Stimulated activated CD4-positive, alpha-beta T cell treated with anti-CD3 and anti-CD28 coated beads, TNF-alpha, amount 100 ng/mL, for 48 hours (primary cell): ENCODE results near the gene ITCH.
"Not testable (repeated sequence)": the region's sequence is repeated elsewhere in the genome, so short reads cannot be mapped to it uniquely, and the experiment has no call there.

Experiments used
- DNase-seq, 3 donors: peaks; one replicate each; pipeline ENCODE4 v3.0.0-alpha.2; 2020; ENCODE audit warnings: low read depth in 3 of 3

Gene ITCH

GRCh38 chr20:34452281-34452982 is 89.4 kb downstream of the ITCH start:
- DNase-seq: no peak

- no peak for DNase-seq
These were observed 95.6 kb downstream of the ITCH start for GRCh38 chr20:34458631-34459030.

DNA sequence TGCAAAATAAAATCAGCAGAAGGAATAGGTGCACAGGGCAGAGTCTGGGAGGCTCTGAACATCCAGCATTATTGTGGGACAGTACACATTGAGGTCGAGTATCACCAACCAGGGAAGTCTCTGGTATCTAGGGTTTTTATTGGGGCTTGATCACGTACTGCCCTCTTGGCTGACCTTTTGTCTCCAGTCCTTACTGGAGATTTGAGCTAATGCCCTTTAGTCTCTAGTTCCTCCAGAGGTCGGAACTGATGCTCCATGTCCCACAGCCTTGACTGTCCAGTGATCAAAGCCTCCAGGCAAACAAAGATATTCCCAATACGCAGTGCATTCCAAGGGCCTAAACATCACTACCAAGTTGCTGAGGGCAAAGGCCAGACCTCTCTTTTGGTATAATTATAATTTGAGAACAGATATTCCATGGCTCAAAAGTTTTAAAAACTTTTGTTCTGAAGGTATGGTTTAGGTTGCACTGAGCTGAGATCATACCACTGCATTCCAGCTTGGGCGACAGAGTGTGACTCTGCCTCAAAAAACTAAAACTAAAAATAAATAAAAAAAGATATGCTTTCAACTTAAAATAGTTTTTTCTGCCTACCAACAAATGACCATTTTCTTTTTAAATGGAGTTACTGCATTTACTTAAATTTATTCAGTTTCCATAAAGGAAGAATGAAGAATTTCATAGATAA is 96.3 kb downstream of the ITCH start:
- DNase-seq: no peak

GRCh38 chr20:34461779-34462087 is 98.7 kb downstream of the ITCH start:
- DNase-seq: no peak

- DNase-seq: no peak
These were observed 105.9 kb downstream of the ITCH start for GRCh38 chr20:34468951-34469350.

- no peak for DNase-seq
These were observed 109.3 kb downstream of the ITCH start for GRCh38 chr20:34472246-34472925.

GRCh38 chr20:34473262-34473883 is 110.3 kb downstream of the ITCH start:
- DNase-seq: peak in 1 of 3 donors; percentile 8

- DNase-seq: peak in 1 of 3 donors; percentile 25
These were observed 113.1 kb downstream of the ITCH start for GRCh38 chr20:34475979-34476736.

DNA sequence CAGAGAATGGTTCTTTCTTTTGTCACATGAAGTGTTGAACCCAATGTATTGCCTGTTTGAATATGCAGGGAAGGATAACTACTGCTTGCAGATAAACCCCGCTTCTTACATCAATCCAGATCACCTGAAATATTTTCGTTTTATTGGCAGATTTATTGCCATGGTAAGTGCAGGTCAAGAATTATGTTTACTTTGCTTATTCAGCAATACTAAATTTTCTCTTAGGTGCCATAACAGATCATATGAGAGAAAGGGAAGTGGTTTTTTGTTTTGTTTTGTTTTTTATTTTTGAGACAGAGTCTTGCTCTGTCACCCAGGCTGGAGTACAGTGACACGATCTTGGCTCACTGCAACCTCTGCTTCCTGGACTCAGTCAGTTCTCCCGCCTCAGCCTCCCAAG is 116.6 kb downstream of the ITCH start:
- DNase-seq: no peak

DNA sequence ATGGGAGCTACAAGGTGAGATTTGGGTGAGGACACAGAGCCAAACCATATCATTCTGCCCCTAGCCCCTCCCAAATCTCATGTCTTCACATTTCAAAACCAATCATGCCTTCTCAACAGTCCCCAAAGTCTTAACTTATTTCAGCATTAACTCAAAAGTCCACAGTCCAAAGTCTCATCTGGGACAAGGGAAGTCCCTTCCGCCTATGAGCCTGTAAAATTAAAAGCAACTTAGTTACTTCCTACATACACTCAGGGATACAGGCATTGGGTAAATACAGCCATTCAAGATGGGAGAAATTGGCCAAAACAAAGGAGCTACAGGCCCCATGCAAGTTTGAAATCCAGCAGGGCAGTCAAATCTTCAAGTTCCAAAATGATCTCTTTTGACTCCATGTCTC is 119.1 kb downstream of the ITCH start:
- not testable (repeated sequence) for DNase-seq

DNA sequence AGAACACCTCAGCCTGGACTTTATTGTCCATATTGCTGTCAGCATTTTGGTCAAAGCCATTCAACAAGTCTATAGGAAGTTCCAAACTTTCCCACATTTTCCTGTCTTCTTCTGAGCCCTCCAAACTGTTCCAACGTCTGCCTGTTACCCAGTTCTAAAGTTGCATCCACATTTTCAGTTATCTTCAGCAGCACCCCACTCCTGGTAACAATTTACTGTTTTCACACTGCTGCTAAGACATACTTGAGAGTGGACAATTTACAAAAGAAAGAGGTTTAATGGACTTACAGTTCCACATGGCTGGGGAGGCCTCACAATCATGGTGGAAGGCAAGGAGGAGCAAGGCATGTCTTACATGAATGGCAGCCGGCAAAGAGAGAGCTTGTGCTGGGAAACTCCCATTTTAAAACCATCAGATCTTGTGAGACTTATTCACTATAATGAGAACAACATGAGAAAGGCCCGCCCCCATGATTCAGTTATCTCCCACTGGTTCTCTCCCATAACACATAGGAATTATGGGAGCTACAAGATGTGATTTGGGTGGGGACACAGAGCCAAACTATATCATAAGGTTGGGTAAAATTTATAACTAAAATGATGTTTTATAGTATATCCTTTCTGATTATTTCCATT is 120.6 kb downstream of the ITCH start:
- DNase-seq: not testable (repeated sequence)

- no peak for DNase-seq
These were observed 122.1 kb downstream of the ITCH start for GRCh38 chr20:34485068-34485634.

DNA sequence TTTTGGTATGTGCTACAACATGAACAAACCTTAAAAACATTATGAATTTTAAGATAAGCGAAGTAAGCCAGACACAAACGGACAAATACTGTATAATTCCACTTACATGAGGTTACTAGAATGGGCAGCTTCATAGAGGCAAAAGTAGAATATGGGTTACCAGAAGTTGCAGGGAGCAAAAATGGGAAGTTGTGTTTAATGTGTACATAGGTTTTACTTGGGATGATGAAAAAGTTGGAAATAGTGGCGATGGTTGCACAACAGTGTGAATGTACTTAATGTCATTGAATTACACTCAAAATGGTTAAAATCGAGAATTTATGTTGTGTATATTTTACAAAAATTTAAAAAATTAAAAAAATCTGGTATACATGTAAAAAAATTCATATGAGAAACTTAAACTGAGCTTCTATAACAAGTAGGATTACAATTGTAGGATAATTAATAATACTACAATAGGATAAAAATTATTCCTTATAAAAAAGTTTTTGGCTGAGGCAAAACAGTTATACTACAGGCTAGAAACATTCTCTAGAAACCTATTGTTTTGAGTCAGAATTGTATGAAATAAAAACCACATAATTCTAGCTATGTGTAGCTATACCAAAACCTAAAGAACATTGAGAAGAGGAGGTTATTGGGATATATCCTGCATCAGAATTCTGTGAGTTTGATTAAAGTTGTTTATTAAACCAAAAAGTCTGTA is 128.3 kb downstream of the ITCH start:
- DNase-seq: no peak

GRCh38 chr20:34491932-34492509 is 128.9 kb downstream of the ITCH start:
- DNase-seq: no peak

DNA sequence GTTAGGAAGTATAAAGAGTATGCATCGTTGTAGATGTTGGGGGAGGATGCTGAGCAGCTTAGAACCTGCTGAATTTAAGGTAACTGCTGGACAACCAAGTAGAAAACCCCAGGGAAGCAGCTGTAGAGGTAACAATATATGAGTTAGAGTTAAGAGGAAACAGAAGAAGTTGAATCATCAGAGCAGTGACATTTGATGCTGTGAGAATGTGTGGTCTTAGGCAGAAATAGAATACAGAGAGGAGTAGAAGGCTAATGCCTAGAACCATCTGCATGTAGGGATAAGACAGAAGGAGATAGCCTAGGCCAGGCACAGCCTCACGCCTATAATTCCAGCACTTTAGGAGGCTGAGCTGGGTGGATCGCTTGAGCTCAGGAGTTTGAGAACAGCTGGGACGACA is 130.6 kb downstream of the ITCH start:
- DNase-seq: no peak

DNA sequence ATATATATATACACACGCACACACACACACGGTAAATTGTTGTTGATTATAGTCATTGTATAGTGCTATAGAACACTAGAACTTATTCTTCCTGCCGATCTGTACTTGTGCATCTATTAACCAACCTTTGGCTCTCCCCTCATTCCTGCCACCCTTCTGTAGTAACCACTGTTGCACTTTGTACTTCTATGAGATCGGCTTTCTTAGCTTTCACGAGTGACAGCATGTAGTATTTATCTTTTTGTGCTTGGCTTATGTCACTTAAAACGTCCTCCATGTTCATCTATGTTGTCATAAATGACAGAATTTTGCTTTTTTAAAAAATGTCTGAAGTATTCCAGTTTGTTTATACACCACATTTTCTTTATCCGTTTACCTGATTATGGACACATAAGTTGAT is 132.2 kb downstream of the ITCH start:
- DNase-seq: no peak

DNA sequence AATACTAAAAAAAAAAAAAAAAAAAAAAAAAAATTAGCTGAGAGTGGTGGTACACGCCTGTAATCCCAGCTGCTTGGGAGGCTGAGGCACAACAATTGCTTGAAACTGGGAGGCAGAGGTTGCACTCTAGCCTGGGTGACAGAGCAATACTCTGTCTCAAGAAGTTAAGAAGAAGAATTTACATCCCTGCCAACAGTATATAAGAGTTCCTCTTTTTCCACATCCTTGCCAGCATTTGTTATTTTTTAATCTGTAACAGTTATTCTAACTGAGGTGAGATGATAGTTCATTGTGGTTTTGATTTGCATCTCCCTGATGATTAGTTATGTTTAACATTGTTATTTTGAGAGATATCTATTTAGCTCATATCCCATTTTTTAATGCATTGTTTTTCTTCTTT is 132.8 kb downstream of the ITCH start:
- no peak for DNase-seq

DNA sequence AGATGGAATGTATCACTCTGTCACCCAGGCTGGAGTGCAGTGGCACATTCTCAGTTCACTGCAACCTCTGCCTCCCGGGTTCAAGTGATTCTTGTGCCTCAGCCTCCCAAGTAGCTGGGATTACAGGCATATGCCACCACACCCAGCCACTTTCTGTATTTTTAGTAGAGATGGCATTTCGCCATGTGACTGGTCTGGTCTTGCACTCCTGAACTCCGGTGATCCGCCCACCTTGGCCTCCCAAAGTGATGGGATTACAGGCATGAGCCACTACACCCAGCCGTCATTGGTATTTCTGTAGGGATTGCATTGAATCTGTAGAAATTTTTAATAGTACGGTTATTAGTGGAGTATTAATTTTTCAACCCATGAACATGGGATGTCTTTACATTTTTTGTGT is 134.5 kb downstream of the ITCH start:
- DNase-seq: not testable (repeated sequence)

- no peak for DNase-seq
These were observed 137.8 kb downstream of the ITCH start for GRCh38 chr20:34500823-34501222.

GRCh38 chr20:34506480-34506879 is 143.4 kb downstream of the ITCH start:
- DNase-seq: no peak
